Esophagus squamous epithelium (tissue), 5 donors: ENCODE measurements around the gene TLR6. TPM values are rescaled to one million over a fixed set of nuclear protein-coding genes. Genes with fewer than 3 reads are reported as not detected.

ENCODE experiments used
- DNase-seq: peaks from one replicate; lab custom pipeline; 2025; lab: John Stamatoyannopoulos, UW
- H3K27ac ChIP-seq, 4 donors: fragments of 200-600 bp; sonication (generic); one replicate each; pipeline ENCODE4 v1.5.1; 2016 to 2019; ENCODE audit warnings: mild to moderate bottlenecking in 1 of 4
- H3K27me3 ChIP-seq, 4 donors: fragments of 200-600 bp; sonication (generic); 1 replicate in 3 of 4; 2 replicates in 1 of 4; pipeline versions ENCODE4 v1.5.1 to v1.6.0; 2017 to 2021; ENCODE audit warnings: antibody characterized with exemption in 1 of 4
- H3K36me3 ChIP-seq, 3 donors: fragments of 200-600 bp; sonication (generic); one replicate each; pipeline ENCODE4 v1.5.1; 2016 to 2019
- H3K4me1 ChIP-seq, 3 donors: fragments of 200-600 bp; sonication (generic); one replicate each; pipeline ENCODE4 v1.5.1; 2017 to 2019
- H3K4me3 ChIP-seq, 4 donors: fragments of 200-600 bp; sonication (generic); 1 replicate in 3 of 4; 2 replicates in 1 of 4; pipeline ENCODE4 v1.5.1; 2016 to 2019; ENCODE audit warnings: mild to moderate bottlenecking in 2 of 4, moderate library complexity in 1 of 4
- H3K9me3 ChIP-seq, 3 donors: fragments of 200-600 bp; sonication (generic); one replicate each; pipeline ENCODE4 v1.5.1; 2016 to 2019
- POLR2A ChIP-seq, 4 donors: fragments of 450-650 bp; IDR thresholded peaks; one replicate each; pipeline ENCODE4 v1.6.1; 2017; ENCODE audit warnings: antibody characterized with exemption in 4 of 4, mild to moderate bottlenecking in 4 of 4, moderate library complexity in 3 of 4
- WGBS, 2 donors: methylation state at CpG; one replicate each; pipeline ENCODE4 v1.1.5; 2018; 5-methylcytosine and 5-hydroxymethylcytosine counted together
- intact Hi-C: fragments of 100-400 bp; cut with DNase I; formaldehyde crosslinking; loops from one replicate; pipeline ENCODE4 v1.15.0; 2022
- total RNA-seq, 4 donors: library from RNA; depleted of rRNA; stranded (reverse); fragments of >200 nt; gene quantifications; one replicate each; pipeline ENCODE4 v1.1.0, GENCODE V29; 2016
- TF ChIP-seq, protein P1 (sequence below), 6 experiments: fragments of 450-650 bp in 4 of 6; fragments of 200-600 bp in 2 of 6; sonication (generic) in 2 of 6; IDR thresholded peaks; one replicate each; pipeline ENCODE4 v1.5.1; 2016 to 2019; ENCODE audit warnings: antibody characterized with exemption in 6 of 6, mild to moderate bottlenecking in 4 of 6, moderate library complexity in 4 of 6
- donor health status: DM: yes; HTN: yes; CAD: no.

TLR6 gene
- total RNA-seq, 4 donors from 2014 or later = 1.1 to 3.3 (median 2.5) TPM

DNA sequence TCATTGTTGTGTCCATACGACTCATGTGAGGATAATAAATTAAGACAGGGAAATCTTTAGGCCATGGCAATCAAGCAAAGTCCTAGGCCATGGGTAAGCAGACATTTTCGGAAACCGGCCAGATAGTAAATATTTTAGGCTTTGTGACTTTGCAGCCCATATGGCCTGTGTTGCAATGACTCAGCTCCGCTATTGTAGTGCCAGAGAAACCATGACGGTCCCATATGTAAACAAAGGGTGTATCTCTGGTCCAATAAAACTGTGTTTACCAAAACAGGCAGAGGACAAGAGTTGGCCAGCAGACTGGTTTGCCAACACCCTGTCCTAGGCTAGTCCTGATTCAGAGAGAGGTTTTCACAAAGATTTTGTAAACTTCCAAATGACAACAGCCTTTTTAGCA, 16.0 kb upstream of the TLR6 start:
- TF ChIP-seq, protein P1, sequence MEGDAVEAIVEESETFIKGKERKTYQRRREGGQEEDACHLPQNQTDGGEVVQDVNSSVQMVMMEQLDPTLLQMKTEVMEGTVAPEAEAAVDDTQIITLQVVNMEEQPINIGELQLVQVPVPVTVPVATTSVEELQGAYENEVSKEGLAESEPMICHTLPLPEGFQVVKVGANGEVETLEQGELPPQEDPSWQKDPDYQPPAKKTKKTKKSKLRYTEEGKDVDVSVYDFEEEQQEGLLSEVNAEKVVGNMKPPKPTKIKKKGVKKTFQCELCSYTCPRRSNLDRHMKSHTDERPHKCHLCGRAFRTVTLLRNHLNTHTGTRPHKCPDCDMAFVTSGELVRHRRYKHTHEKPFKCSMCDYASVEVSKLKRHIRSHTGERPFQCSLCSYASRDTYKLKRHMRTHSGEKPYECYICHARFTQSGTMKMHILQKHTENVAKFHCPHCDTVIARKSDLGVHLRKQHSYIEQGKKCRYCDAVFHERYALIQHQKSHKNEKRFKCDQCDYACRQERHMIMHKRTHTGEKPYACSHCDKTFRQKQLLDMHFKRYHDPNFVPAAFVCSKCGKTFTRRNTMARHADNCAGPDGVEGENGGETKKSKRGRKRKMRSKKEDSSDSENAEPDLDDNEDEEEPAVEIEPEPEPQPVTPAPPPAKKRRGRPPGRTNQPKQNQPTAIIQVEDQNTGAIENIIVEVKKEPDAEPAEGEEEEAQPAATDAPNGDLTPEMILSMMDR (IDR thresholded peaks at IDR 0.05) = no peak
- no peak for TF ChIP-seq POLR2A (IDR thresholded peaks at IDR 0.05)

DNA sequence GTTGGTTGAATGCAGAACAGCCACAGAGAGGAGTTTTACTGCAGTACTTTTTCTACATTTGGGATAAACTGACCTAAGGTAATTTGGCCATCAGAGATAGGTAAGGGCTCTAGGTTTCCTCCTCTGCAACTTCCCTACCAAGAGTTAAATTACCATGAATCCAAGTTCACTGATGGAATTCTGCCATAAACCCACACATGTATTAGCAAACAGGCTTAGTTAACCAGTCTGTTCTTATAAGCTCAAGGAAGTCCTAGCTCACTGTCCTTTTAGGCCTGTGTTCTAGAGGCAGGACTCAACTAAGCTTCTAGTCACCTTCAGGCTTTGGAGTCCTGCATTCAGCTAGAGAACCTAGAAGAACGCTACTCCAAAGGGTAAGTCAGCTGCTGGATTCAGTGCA, 15.0 kb upstream of the TLR6 start:
- TF ChIP-seq, protein P1 (IDR thresholded peaks at IDR 0.05) = no peak
- TF ChIP-seq POLR2A (IDR thresholded peaks at IDR 0.05) = no peak
- no peak overlapping the region for H3K4me3 ChIP-seq
- WGBS, 2 donors = 67 to 75% methylated on average over 1 of the region's 1 CpG
- no peak for DNase-seq
- H3K27me3 ChIP-seq = no peaks in the 10 kb centered on the region
- H3K9me3 ChIP-seq = no peaks in the 10 kb centered on the region
- H3K4me1 ChIP-seq = peaks cover 9 to 68% (median 39%) of the 10 kb centered on the region in 3 donors
- intact Hi-C loops = no loop called here
- H3K27ac ChIP-seq = peak overlapping the region; percentile 19 to 98 (median 75)
- H3K36me3 ChIP-seq = peaks cover 0 to 12% (median 0%) of the 10 kb centered on the region in 3 donors

More for the DNA sequence above, 16.0 kb upstream of the TLR6 start:
- H3K4me1 ChIP-seq = peaks cover 9 to 61% (median 37%) of the 10 kb centered on the region in 3 donors
- H3K4me3 ChIP-seq = no peak overlapping the region
- no peaks in the 10 kb centered on the region for H3K9me3 ChIP-seq
- H3K27me3 ChIP-seq = no peaks in the 10 kb centered on the region
- WGBS, 2 donors = 65 to 71% methylated on average over 5 of the region's 5 CpGs
- intact Hi-C loops = no loop called here
- peaks cover 0 to 19% (median 0%) of the 10 kb centered on the region in 3 donors for H3K36me3 ChIP-seq
- peak overlapping the region; percentile 15 to 98 (median 75) for H3K27ac ChIP-seq
- DNase-seq = no peak

DNA sequence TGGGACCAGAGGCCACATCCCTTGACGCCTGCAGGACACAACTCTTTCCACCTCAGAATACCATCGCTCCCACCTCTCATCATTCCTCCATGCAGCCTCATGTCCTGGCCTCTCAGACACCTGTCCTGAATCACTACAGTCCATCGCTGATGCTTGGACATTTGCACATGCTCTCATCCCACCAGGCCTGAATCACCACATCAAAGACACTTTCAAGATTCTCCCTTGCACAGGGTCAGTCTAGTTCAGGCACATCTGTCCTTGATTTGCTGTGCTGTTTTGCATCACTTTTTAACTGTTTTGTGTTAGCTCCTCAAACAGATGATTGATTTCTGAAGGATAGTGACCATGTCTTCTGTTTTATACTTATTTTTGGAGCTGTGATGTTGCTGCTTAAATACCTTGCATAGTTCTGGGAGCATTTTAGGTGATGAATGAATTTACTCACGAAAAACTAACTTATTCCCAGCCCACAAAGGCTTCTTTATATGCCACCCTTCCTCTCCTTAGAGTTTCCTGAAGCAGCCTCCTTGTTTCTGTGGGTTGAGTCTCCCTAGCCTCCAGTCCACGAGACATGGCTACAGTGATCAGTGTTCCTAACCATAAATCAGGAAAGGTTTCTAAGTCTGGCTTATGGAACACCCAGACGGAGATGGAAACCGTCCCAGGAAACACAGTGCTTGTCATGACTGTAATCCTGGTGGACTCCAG, 13.6 kb upstream of the TLR6 start:
- TF ChIP-seq, protein P1 (IDR thresholded peaks at IDR 0.05) = no peak
- no peak for TF ChIP-seq POLR2A (IDR thresholded peaks at IDR 0.05)
- DNase-seq = no peak
- Histone ChIP-seq H3K9me3 (no peaks in the 10 kb centered on the region), H3K4me1 (peaks cover 9 to 68% (median 39%) of the 10 kb centered on the region in 3 donors), H3K4me3 (no peak overlapping the region), H3K27me3 (no peaks in the 10 kb centered on the region), H3K27ac (peak overlapping the region in 3 of 4 donors; percentile 25 to 98 (median 98)), H3K36me3 (peaks cover 0 to 12% (median 0%) of the 10 kb centered on the region in 3 donors)
- intact Hi-C loops = no loop called here
- WGBS, 2 donors = 68 to 75% methylated on average over 7 of the region's 7 CpGs

DNA sequence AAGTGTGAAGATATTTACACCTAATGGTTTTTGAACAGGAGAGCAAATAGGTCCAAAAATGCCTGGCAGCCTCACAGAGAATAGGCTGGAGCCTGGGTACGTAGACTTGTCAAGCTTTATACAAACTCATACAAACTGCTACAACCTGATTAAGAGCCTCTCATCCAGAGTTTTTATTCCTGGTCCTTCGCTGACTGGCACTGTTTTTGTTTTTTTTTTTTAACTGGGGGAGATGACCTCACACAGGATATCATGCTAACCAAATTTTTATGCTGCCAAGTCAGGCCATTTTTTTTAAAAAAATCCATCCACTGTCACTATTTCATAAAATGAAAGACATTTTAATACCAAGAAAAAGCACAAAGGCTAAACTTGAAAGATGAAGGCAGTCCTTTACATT, 12.9 kb upstream of the TLR6 start:
- no peaks in the 10 kb centered on the region for H3K27me3 ChIP-seq
- H3K9me3 ChIP-seq = no peaks in the 10 kb centered on the region
- H3K36me3 ChIP-seq = peaks cover 0 to 12% (median 0%) of the 10 kb centered on the region in 3 donors
- intact Hi-C loops = loop anchor here (10.0 kb wide), 1 partner anchor 105 kb away; no protein-coding TSS in a partner anchor
- peaks cover 9 to 68% (median 39%) of the 10 kb centered on the region in 3 donors for H3K4me1 ChIP-seq
- no peak for DNase-seq
- TF ChIP-seq POLR2A (IDR thresholded peaks at IDR 0.05) = no peak
- TF ChIP-seq, protein P1 (IDR thresholded peaks at IDR 0.05) = no peak
- H3K4me3 ChIP-seq = peak overlapping the region in 3 of 4 donors; percentile 81 to 92 (median 85)
- peak overlapping the region in 3 of 4 donors; percentile 96 to 98 (median 98) for H3K27ac ChIP-seq
- WGBS, 2 donors = 59 to 70% methylated on average over 2 of the region's 2 CpGs
